Osteocyte (in vitro differentiated cells): ENCODE measurements around the gene TMEM43. TPM values are rescaled to one million over a fixed set of nuclear protein-coding genes. Genes with fewer than 3 reads are reported as not detected.
"Not testable (repeated sequence)": the region's sequence is repeated elsewhere in the genome, so short reads cannot be mapped to it uniquely, and the experiment has no call there.

Experiments
- DNase-seq: peaks from one replicate; pipeline ENCODE4 v3.0.0; 2021; ENCODE audit warnings: mixed read lengths; ENCODE audit not compliant: unreplicated experiment; ENCODE audit errors: extremely low spot score
- H3K27ac Mint-ChIP-seq: one replicate; pipeline ENCODE4 v1.8.0; 2021; ENCODE audit warnings: mild to moderate bottlenecking, mixed read lengths; ENCODE audit not compliant: unreplicated experiment
- H3K27me3 Mint-ChIP-seq: one replicate; pipeline ENCODE4 v1.8.0; 2021; ENCODE audit warnings: mixed read lengths; ENCODE audit not compliant: unreplicated experiment
- H3K36me3 Mint-ChIP-seq: one replicate; pipeline ENCODE4 v1.8.0; 2021; ENCODE audit warnings: mixed read lengths; ENCODE audit not compliant: unreplicated experiment
- H3K4me1 Mint-ChIP-seq: one replicate; pipeline ENCODE4 v1.8.0; 2021; ENCODE audit warnings: mixed read lengths; ENCODE audit not compliant: unreplicated experiment
- H3K4me3 Mint-ChIP-seq: one replicate; pipeline ENCODE4 v1.8.0; 2021; ENCODE audit warnings: mild to moderate bottlenecking, moderate library complexity, mixed read lengths; ENCODE audit not compliant: unreplicated experiment
- H3K9me3 Mint-ChIP-seq: one replicate; pipeline ENCODE4 v1.8.0; 2021; ENCODE audit warnings: mixed read lengths; ENCODE audit not compliant: unreplicated experiment
- total RNA-seq: library from RNA; stranded (reverse); gene quantifications from 2 replicates; pipeline ENCODE4 v1.2.1, GENCODE V29; 2021
- TF ChIP-seq, protein P1 (sequence below): fragments of 200-600 bp; sonication (generic); IDR thresholded peaks from 2 replicates; pipeline ENCODE4 v1.5.0; 2021; ENCODE audit warnings: antibody characterized with exemption, mild to moderate bottlenecking, moderate library complexity

TMEM43 gene
- total RNA-seq, 1 donor from 2014 or later: 73.3 TPM

DNA sequence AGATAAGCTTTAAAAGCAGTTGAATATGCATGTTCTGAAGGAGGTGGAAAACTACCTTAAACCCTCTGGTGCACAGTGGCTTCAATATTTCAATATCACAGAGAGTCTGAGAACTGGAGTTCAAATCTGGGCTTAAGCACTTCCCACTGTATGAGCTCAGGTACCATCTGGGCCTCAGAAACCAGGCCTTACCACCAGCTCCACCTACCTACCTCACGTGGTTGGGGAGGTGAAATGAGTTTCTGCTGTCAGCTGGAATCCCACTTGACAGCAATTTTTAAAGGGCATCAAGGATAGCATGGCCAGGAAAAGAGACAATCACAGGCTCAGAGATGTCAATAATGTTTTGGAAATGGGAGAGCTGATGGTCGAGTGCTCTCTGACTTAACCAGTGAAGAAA is 5.2 kb upstream of the TMEM43 start:
- TF ChIP-seq, protein P1, sequence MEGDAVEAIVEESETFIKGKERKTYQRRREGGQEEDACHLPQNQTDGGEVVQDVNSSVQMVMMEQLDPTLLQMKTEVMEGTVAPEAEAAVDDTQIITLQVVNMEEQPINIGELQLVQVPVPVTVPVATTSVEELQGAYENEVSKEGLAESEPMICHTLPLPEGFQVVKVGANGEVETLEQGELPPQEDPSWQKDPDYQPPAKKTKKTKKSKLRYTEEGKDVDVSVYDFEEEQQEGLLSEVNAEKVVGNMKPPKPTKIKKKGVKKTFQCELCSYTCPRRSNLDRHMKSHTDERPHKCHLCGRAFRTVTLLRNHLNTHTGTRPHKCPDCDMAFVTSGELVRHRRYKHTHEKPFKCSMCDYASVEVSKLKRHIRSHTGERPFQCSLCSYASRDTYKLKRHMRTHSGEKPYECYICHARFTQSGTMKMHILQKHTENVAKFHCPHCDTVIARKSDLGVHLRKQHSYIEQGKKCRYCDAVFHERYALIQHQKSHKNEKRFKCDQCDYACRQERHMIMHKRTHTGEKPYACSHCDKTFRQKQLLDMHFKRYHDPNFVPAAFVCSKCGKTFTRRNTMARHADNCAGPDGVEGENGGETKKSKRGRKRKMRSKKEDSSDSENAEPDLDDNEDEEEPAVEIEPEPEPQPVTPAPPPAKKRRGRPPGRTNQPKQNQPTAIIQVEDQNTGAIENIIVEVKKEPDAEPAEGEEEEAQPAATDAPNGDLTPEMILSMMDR: no peak
- H3K36me3 Mint-ChIP-seq: peaks cover 10% of the 10 kb centered on the region
- H3K9me3 Mint-ChIP-seq: no peaks in the 10 kb centered on the region
- no peak overlapping the region for H3K27ac Mint-ChIP-seq
- H3K4me1 Mint-ChIP-seq: peaks cover 15% of the 10 kb centered on the region
- DNase-seq: no peak
- H3K27me3 Mint-ChIP-seq: no peaks in the 10 kb centered on the region
- no peak overlapping the region for H3K4me3 Mint-ChIP-seq

DNA sequence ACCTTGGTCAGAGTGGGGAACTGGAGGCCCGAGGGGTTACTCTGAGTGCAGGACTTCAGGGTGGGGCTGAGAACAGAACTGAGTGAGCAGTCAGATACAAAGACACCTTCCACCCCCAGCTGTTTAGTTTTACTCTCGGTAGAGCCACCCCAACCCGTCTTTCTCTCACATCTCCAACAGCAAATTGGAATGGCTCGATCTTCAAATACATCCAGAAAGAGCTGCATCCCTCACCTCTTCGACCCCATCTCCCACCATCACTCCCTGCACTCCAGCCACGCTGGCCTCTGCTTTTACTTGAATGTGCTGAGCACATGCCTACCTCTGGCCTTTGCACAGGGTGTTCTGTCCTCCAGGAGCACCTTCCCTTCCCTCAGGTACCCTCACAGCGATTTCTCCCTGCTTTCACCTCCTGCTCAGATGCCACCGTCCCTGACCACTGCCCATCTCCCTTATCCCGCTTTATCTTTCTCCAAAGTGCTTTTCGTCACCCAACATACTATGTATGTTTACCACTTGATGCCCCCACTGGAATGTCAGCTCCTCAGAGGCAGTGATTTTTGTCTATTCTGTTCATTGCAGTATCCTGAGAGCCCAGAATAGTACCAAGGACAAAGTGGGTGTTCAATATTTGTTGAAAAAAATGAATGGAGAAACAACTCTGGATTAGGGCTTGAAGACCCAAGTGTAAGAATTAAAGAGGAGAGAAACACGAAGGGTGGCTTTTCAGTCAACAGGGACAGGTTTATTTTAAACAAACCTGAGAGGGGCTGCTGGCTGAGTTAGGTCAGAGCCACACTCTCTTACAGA is 4.5 kb upstream of the TMEM43 start:
- Mint-ChIP-seq H3K9me3 (no peaks in the 10 kb centered on the region), H3K27ac (no peak overlapping the region), H3K4me3 (no peak overlapping the region), H3K27me3 (no peaks in the 10 kb centered on the region), H3K36me3 (peaks cover 8% of the 10 kb centered on the region), H3K4me1 (peaks cover 15% of the 10 kb centered on the region)
- TF ChIP-seq, protein P1: no peak
- peak; percentile 54 for DNase-seq

DNA sequence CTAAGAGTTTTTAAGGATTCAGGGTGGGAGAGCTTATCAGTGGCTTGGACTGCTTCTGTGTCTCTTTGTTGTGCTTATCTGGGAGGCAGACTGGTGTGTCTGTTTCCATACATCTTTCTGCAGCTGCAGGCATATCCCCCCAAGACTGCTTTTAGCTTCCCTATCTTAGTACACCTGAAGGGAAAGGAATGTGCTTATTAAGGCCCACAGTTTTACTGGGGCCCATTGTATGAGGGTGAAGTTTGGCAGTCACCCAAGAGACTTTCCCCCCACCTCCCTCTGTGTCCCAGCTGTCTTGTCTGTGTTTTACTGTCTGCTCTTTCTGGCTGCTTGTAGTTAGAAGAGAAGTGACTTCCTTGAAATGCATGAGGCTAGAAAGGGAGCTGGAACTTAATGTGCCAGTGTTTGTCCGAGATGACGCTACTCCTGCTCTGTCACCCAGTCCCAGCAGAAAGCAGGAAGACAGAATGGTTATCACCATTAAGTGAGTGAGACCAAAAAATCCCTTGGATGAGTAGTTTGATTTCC is 3.9 kb upstream of the TMEM43 start:
- H3K9me3 Mint-ChIP-seq, H3K4me3 Mint-ChIP-seq, H3K27ac Mint-ChIP-seq, H3K36me3 Mint-ChIP-seq, H3K27me3 Mint-ChIP-seq: not testable (repeated sequence)
- peaks cover 19% of the 10 kb centered on the region for H3K4me1 Mint-ChIP-seq
- DNase-seq: peak; percentile 7

DNA sequence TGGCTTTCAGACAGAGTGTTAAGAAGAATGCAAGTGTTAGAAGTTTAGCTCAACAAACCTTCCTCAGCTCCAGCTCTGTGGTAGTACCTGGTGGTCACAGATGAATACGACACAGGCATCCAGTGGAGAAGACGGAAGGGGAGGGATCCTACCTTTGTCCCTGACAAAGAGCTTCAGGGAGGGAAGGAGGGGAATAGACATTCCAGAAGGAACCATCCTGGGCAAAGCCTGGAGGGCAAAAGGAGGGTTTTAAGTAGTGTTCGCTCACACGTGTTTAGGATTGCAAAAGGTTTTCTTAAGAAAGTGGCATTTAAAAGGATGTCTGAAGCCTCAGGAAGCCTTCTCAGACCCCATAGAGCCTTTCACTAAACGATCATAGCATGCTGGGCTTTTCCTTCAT is 3.0 kb upstream of the TMEM43 start:
- Mint-ChIP-seq H3K27ac (no peak overlapping the region), H3K36me3 (peaks cover 8% of the 10 kb centered on the region), H3K4me3 (no peak overlapping the region), H3K9me3 (no peaks in the 10 kb centered on the region), H3K27me3 (no peaks in the 10 kb centered on the region), H3K4me1 (peaks cover 28% of the 10 kb centered on the region)
- DNase-seq: peak; percentile 49
- TF ChIP-seq, protein P1: no peak

DNA sequence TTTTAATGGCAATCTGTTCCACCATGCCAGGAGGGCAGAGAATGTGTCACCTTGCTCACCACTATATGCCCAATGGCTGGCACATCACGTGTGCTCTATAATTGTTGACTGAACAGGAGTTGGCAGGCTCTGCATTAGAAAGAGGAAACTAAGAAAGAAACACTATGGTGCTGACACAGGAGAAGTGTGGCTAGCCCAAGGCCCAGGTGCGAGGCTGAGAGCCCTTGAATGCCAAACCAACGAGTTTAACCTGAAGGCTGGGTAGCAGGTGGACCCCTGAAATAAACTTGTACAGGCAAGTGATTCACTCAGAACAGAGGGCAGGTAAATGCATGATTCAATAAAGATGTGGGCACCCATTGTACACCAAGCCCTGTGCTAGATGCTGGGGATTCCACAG is 2.6 kb upstream of the TMEM43 start:
- H3K36me3 Mint-ChIP-seq: peaks cover 8% of the 10 kb centered on the region
- peak overlapping the region; percentile 15 for H3K27ac Mint-ChIP-seq
- H3K27me3 Mint-ChIP-seq: no peaks in the 10 kb centered on the region
- DNase-seq: peak; percentile 27
- H3K4me3 Mint-ChIP-seq: no peak overlapping the region
- TF ChIP-seq, protein P1: no peak
- no peaks in the 10 kb centered on the region for H3K9me3 Mint-ChIP-seq
- peaks cover 31% of the 10 kb centered on the region for H3K4me1 Mint-ChIP-seq
